Kidney glomerular epithelial cell (primary cell): ENCODE data around the gene ACADS.
A peak's percentile ranks its signal among the peaks of the same experiment; 100 is the strongest.

ENCODE experiments used
- DNase-seq: peaks from one replicate; lab custom pipeline; 2025; lab: John Stamatoyannopoulos, UW

ACADS gene

DNA sequence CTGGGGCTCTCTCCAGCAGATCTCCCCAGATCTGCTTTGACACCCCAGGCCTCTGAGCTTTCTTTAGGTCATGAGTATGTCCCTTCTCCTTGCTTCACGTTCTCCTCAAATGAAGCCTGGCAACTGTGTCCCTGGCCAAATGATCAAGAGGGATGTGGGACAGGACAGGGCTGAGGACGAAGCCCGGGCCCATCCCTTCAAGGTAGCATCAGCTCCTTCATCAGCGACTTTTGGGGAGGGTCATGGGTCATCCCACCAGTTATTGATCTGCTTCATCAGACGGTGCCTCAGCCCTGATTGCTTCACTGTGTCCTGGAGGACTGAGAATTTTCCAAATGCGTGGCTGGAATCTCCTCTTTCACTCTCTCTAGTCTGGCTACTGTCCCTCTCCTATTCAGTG is 32.3 kb downstream of the ACADS start:
- DNase-seq: no peak

DNA sequence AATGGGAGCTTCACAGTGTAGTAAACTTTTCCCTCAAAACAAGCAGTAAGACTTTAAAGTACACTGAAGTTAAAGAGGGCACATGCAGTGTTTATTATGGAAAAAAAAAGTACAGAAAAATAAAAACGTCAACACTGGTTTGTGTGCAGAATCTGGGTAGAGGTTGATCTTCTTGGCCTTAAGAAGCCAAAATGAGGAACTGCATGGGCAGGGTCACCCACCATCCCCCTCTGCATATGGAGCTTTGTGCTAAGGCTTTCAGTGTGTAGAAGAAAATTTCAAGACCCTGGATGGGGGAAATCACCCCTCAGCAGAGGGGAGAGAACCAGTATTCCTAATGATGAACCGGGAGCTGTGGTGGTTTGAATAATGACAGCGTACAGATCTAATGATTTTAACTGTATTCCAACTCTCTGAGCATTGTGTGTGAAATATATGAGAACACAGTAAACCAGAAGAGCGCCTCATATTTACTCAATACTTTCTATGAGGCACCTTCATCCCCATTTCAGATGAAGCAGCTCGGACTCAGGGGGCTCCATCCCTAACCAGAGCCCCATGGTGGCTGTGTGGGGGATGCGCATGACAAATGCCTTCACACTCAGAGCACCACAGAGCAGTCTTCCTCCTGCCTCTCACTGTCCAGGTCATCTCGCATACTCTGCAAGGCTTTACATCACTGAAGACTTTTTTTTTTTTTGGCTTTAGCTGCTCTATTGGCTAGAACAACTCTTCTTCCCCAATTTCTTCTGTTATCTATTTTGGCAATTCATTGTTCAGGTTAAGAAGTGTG is 33.4 kb downstream of the ACADS start:
- no peak for DNase-seq

DNA sequence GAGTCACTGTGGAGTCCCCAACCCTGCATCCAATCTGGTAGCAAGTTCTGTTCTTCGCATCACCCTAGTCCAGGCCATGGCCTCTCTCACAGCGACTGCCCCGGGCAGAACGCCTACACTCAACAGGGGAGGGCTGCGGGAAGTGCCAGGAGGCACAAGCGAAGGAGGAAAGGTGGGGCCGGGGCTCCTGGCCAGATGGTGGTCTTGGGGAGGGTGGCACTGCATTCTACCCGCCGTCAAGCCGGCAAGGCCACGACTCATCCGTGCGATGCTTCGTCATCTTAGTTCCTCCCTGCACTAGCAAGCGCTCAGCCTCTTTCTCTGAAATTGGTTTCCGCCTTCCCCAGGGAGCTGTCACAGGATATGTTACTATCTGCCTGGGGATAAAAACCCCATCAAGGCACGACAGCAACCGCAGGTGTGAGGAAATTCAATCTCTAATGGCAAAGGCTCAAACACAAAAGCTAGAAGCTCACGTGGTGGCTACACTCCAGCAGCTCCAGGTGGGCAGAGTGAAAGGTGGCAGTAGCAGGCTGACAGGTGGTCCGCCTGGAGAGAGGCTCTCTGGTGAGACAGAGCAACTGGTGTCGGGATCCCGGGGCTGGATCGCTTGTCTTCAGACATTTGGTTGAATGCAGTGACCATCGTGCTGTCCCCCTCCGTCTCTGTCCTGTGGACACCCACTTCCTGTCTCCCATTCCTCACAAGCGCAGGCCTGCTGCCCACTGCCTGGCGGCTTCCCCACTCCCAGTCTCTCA is 34.1 kb downstream of the ACADS start:
- DNase-seq: no peak

DNA sequence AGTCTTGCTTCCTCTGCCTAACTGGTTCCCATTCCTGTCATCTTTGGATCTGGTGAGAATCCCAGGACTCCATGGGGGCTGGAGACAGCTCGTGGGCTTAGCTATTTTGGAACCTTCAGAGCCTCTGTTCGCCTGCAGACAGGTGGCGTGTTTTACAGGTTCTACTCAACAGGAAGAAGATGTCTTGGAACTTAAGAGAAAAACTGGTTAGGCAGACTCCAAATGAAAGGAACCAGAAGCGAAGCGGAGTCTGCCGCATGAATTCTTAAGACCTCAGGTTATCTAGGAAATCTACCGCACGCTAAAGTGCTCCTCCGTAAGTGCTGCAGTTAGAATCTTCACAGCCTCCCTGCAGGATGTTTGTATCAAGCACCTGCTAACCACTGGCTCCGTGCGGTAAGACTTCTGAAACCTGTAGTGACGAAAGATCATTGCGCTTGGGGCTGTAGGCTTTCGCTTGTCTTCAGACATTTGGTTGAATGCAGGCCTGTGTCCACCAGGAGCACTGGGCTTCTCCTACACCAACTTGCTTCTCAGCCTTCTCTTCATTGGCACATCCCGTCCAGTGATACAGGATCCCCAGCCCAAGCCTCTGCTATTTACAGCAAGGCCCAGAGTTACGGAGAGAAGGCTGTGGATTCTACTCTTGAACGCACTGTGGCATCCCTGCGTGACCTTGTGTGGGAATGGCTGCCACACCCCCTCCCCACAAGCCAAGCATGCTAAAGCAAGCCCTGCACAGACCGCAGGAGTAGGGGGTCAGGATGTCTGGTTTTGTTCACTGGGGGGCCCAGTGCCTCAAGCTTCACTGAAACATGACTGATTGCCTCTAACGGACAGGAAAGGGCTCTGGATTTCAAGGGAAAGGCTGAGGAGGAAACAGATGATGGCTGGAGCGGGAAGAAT is 35.0 kb downstream of the ACADS start:
- DNase-seq: no peak

DNA sequence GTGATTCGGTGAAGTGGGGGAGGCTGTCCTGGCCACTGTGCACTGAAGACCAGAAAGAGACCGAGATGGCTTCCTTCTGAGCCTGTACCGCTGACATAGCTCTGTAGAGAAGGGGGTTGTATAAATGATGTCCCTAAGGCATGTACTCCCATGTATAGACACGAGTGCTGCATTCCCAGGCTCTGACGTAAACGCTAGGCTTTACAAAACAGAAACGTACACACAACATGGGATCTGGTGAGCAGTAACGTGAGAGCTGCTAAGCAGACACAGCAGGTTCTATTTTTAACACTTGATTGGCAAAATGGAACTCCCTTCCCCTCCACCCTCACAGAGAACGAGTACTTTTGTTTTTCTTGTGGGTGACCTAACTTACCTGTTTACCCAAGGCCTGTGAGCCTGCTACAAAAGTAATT is 35.9 kb downstream of the ACADS start:
- DNase-seq: peak; percentile 53

DNA sequence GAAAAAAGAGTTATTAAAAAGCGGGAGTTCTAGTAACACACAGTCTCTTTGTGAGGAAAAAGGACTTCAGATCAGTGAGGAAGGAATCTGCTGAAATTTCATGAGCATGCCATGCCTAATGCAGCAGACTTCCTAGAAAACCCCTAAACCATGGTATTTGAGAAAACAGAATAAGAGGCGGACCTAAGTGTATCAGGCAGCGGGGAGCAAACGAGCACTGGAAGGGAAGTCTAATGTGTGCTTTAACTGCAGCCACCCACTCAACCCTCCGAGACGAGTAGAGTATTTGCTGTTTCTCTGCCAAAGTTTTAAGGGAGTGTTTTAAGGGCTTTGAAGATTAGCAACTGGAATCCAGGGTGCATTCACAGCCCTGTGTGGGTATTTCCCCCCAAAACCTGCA is 36.5 kb downstream of the ACADS start:
- DNase-seq: no peak

DNA sequence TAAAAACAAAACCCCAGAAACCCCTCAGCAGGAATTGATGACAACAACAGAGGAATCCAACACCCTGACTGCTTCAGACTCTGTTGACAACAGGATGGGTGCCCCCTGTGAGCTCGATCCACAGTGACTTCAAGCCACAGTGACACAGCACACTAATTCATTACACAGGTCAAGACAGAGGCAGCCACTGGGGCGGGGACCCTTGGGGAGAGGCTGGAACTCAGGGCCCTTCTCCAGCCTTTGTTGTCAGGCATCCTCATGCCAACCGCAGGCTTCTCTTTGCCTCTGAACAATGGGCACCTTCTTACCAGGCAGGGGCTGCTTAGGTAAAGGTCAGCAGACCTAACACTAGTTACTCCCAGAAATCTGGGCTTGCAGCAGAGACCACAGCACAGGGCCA is 37.6 kb downstream of the ACADS start:
- no peak for DNase-seq

DNA sequence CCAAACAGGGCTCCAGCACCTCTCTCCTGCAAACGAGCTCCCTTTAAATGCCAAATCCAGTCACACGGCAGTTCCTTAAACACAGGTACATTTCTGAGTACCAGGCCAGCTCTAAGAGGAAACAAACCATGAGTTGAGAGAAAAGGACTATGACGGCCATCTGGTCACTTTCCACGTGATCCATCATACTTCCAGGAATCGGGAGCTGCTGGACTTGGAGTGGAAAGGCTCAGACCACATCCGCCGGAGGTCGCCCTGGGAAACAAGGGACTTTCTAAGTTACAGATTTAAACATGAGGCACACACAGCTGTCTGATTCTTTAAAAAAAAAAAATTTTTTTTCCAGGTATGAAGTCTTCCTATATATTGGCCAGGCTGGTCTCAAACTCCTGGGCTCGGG is 39.2 kb downstream of the ACADS start:
- no peak for DNase-seq

DNA sequence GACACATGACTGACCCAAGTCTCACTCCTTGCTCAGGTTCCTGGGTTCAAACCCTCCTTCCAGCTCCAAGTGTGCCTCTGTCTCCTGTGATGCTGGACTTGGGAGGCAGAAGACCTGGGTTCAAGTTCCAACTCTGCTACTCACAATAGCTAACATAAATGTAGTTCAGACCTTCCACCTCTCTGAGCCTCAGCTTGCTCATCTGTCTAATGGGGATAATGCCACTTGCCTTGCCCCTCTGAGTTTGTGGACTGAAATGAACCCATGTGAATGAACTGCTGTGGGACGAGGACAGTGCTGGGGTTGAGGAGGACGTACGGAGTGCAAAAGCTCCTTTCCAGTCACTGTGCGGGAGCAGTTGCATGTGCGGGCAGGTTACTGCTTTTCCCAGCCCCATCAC is 40.9 kb downstream of the ACADS start:
- DNase-seq: no peak

DNA sequence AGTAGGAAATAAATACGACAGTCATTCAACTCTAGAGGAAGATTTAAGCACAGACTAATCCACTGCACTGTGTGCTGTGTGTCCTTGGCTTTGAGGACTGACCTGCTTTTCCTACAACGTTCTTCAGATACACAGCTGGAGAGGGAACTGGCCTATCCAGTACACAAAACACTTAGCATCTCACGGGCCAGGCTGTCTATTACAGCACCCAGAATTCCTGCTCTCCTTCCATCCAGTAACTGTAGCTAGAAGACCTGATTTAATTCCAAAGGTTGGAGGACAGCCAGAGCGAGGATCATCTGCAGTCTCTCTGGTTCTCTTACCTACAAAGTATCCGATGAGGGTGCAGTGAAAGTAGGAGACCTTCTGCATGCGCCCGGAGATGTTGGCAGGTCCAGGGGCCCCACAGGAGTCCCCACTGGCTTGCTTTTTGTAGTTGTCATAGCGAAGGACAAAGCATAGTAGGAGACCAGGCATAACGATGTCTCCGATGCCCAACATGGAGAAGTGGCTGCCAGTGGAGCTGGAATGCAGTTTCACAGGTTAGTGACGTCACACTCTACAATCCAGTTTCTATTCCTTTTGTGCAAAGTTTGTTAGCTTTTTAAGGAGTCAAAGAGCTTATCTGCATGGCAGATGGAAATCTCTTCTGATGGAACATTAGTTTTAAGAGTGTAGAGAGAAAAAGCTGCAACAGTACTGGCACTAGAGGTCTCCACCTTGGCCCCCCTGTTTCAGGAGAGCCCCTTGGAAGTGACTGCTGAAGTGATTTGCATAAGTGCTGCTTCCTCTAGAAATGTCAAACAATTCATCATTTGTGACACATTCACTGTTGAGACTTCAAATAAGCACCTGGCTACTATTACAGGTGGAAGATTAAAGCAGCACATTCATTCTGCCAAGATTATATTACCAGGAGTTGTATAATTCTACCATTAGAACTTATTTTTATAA is 41.7 kb downstream of the ACADS start:
- DNase-seq: no peak

DNA sequence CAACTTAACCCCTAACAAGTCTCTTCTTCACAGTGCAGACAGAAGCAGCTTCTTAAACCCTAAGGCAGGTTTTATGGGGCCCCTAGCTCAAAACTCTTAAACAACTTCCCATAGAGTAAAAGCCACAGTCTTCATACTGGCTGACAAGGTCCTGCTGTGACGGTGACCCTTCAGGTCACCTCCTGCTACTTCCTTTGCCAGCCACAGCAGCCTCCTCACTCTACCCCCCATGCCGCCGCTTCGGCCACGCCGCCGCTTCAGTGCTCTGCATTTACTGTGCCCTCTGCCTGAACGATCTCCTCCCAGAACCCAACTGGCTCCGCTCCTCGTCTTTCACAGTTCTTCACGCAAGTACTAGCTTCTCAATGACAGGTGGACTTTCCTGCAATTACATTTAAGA is 45.5 kb downstream of the ACADS start:
- DNase-seq: no peak

DNA sequence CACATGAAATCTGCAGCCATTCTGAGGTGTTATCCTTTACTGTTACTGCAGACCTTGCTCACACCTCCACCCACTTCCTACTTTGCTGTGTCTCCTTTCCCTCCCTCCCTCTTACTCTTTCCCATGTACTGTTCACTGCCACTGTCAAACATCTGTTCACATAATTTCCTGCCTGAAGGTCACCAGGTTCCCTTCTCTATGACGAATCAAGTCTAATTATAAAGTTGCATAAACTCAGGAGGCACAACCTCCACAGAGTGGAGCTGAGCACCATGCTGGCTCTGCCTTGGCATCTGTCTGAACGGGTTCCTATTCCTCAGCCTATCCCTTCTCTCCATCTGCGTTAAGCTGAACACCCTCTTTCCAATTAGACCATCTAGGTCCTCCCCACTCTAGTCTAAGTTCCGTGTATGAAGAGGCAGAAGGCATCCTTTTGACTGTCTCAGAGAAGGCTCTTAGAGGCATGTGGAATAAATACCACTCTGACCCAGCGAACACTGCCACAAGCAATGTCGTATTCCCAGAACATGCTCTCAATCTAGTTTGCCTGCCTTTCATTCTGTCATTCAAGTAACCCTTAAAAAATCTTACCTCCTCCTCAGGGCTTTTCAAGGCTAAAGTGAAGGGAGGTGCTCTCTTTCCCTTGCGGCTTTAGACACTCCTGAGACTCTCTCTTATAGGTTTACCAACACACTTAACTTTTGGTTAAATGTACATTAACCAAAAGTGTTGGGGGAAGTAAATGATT is 48.7 kb downstream of the ACADS start:
- DNase-seq: no peak

DNA sequence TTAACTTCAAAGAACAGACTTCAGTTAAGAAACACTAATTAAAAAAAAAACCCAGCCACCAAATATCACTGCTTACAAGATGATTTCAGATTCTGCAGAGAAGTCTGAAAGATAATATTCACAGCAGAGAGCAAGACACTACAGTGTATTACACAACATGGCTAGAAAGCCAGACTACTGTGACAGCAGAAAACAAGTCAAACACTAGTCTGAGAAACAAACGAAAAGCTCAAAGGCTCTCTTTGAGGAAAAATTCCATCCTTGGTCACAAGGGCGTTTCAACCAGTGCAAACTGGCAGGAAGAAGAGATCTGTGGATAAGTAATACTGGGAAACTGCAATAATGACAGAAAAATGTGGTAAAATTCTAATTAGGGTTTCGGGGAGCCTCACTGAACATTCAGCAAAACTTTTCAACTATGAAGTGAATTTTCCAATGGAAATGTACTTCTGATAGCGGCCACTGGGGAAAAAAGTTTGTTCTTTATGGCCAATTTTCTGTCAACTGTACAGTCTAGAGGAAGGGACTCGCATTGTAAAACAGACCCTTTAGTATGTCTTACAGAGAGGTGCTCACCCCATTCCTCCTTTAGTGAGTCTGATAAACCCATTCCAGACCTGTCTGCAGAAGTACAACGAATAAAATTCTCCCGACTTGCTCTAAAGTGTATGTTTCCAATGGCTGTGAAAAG is 50.4 kb downstream of the ACADS start:
- DNase-seq: no peak

DNA sequence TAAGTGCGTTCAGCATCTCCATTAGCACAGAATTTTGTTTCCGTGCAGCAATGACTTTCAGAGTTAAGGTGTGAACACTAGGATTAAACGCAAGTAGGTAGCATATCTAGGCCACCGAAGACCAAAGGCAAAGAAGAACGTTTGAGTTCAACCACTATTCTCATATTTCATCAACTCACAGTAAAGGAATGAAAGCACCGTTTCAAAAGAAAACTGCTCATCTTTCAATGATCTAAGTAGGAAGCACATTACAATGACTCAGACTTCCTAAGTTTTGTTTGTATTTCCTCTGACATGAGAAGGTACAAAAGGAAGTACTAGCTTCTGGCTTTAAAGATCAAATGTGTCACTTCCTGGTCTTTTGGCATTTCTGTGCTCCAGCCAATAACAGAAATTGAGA is 57.6 kb downstream of the ACADS start:
- no peak for DNase-seq

DNA sequence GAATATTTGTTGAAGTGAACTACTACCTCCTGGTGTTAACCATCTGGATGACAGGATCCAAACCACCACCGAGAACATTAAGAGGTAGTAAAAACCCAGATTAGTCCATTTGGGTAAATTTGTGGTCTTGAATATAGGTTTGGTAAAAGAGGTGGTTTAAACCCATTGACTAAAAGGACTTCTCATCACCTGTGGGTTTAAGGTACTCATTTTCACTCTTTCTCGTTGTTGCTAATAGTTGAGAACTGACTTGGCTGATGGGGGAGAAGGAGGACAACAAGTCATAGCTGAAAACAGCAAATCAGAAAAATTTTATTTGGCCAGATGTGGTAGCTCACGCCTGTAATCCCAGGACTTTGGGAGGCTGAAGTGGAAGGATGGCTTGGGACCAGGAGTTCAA is 59.2 kb downstream of the ACADS start:
- DNase-seq: no peak

DNA sequence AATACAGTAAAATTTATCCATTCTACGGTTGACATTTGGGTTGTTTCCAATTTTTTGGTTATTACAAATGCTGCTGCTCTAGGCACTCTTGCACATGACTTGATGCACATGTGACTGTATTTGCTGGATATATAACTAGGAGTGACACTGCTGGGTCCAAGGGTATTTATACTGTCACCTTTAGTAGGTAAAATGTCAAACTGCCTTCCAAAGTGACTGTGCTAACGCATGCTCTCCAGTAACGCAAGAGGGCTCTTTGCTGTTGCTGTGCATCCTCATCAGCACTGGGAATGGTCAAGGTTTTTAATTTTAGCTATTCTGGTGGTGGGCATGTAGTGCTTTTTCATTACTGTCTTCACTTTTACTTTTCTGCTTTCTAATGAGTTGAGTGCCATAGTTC is 62.3 kb downstream of the ACADS start:
- DNase-seq: no peak
